Endothelial cell of umbilical vein (primary cell): ENCODE data around the gene CIZ1. TPM values are rescaled to one million over a fixed set of nuclear protein-coding genes. Genes with fewer than 3 reads are reported as not detected.
"Not testable (repeated sequence)": the region's sequence is repeated elsewhere in the genome, so short reads cannot be mapped to it uniquely, and the experiment has no call there.

ENCODE experiments used
- BruUV-seq: library from RNA; stranded (reverse); fragments of 400-500 nt; replicated peaks from 2 replicates; lab custom pipeline; 2021; lab: Mats Ljungman, UMichigan
- CTCF ChIA-PET: fragments of 300-600, 350-600 bp; sonication (Branson Sonifier 250); formaldehyde crosslinking; loops from one replicate; lab custom pipeline; 2021; ENCODE audit warnings: antibody characterized with exemption, inconsistent platforms; lab: Charles Lee
- POLR2A ChIA-PET: fragments of 300-600, 350-600 bp; sonication (Branson Sonifier 250); formaldehyde crosslinking; loops from one replicate; lab custom pipeline; 2021; ENCODE audit warnings: antibody characterized with exemption, inconsistent platforms; lab: Charles Lee
- DNase-seq: peaks from one replicate; pipeline ENCODE4 v3.0.0-alpha.2; 2011; ENCODE audit warnings: low read depth, low spot score
- FAIRE-seq: peaks from 2 replicates; lab custom pipeline; 2011; peaks lifted over from hg19 to GRCh38; lab: Jason Lieb, UNC
- H2AFZ ChIP-seq: 2 replicates; pipeline ENCODE4 v1.6.0; 2012; ENCODE audit warnings: low read depth, low read length, control low read depth, inconsistent platforms
- H3K27ac ChIP-seq: 2 replicates; pipeline ENCODE4 v1.5.1; 2011; ENCODE audit warnings: low read depth, mild to moderate bottlenecking, control low read depth, low read length, moderate library complexity; ENCODE audit not compliant: insufficient read depth
- H3K27me3 ChIP-seq, 2 experiments: 2 replicates each; pipeline versions ENCODE4 v1.6.0 to v1.6.1; 2011; ENCODE audit warnings: low read length in 2 of 2, mixed read lengths in 1 of 2; ENCODE audit not compliant: control insufficient read depth in 2 of 2, insufficient read depth in 2 of 2
- H3K36me3 ChIP-seq, 2 experiments: 2 replicates in 1 of 2; 3 replicates in 1 of 2; pipeline ENCODE4 v1.5.1; 2011; ENCODE audit warnings: low read length in 2 of 2, mild to moderate bottlenecking in 1 of 2, moderate library complexity in 1 of 2; ENCODE audit not compliant: control insufficient read depth in 2 of 2, insufficient read depth in 2 of 2; ENCODE audit errors: extremely low read depth in 1 of 2
- H3K4me1 ChIP-seq: 3 replicates; pipeline ENCODE4 v1.5.1; 2011; ENCODE audit warnings: mild to moderate bottlenecking, low read length; ENCODE audit not compliant: control insufficient read depth, insufficient read depth; ENCODE audit errors: extremely low read depth
- H3K4me2 ChIP-seq: 2 replicates; pipeline ENCODE4 v1.6.1; 2011; ENCODE audit warnings: low read length, control low read depth, mixed read lengths; ENCODE audit not compliant: insufficient read depth
- H3K4me3 ChIP-seq, 3 experiments: fragments of 200-600 bp in 1 of 3; sonication (generic), shearing (Covaris generic) in 1 of 3; replicated peaks in 1 of 3; 2 replicates each; pipeline ENCODE4 v1.5.1; 2011 to 2016; ENCODE audit warnings: control low read depth in 3 of 3, low read length in 3 of 3, mild to moderate bottlenecking in 2 of 3, inconsistent platforms in 1 of 3, low read depth in 1 of 3, moderate library complexity in 1 of 3; ENCODE audit not compliant: insufficient read depth in 1 of 3
- H3K79me2 ChIP-seq: 2 replicates; pipeline ENCODE4 v1.6.0; 2012; ENCODE audit warnings: low read length, inconsistent platforms; ENCODE audit not compliant: control insufficient read depth, insufficient read depth
- H3K9ac ChIP-seq: replicated peaks from 2 replicates; pipeline ENCODE3; 2011; ENCODE audit warnings: low read length, control low read depth; ENCODE audit not compliant: insufficient read depth; ENCODE audit errors: extremely low read depth
- H3K9me1 ChIP-seq: replicated peaks from 3 replicates; pipeline ENCODE4 v1.6.0; 2011; ENCODE audit warnings: mild to moderate bottlenecking, low read length; ENCODE audit not compliant: control insufficient read depth, insufficient read depth; ENCODE audit errors: extremely low read depth
- H3K9me3 ChIP-seq: replicated peaks from 2 replicates; pipeline ENCODE4 v1.5.1; 2012; ENCODE audit warnings: low read length, inconsistent platforms; ENCODE audit not compliant: control insufficient read depth, insufficient read depth
- H4K20me1 ChIP-seq: replicated peaks from 2 replicates; pipeline ENCODE3; 2011; ENCODE audit warnings: mild to moderate bottlenecking, low read length; ENCODE audit not compliant: control insufficient read depth, insufficient read depth; ENCODE audit errors: extremely low read depth
- EZH2 ChIP-seq: IDR thresholded peaks from 2 replicates; pipeline ENCODE4 v1.6.1; 2012; ENCODE audit warnings: borderline replicate concordance, low read depth, mild to moderate bottlenecking, moderate library complexity, low read length, inconsistent platforms; ENCODE audit not compliant: severe bottlenecking
- FOS ChIP-seq: IDR thresholded peaks from 2 replicates; pipeline ENCODE4 v1.6.1; 2011; ENCODE audit warnings: mild to moderate bottlenecking, low read length, moderate library complexity, borderline replicate concordance; ENCODE audit not compliant: insufficient read depth
- GATA2 ChIP-seq: IDR thresholded peaks from 2 replicates; pipeline ENCODE4 v1.7.0; 2011; ENCODE audit warnings: low read depth, mild to moderate bottlenecking, moderate library complexity, mixed read lengths, low read length; ENCODE audit not compliant: insufficient read length, insufficient read depth
- JUN ChIP-seq: IDR thresholded peaks from 2 replicates; pipeline ENCODE4 v1.6.1; 2011; ENCODE audit warnings: borderline replicate concordance, low read depth; ENCODE audit not compliant: insufficient read length, insufficient read depth
- MYC ChIP-seq: IDR thresholded peaks from one replicate; pipeline ENCODE4 v1.6.1; 2011; ENCODE audit warnings: mild to moderate bottlenecking, low read depth, low read length
- POLR2A ChIP-seq: IDR thresholded peaks from 2 replicates; pipeline ENCODE4 v1.6.1; 2012; ENCODE audit warnings: low read depth, mild to moderate bottlenecking, control low read depth, low read length
- POLR2AphosphoS5 ChIP-seq: IDR thresholded peaks from 2 replicates; pipeline ENCODE4 v1.6.1; 2012; ENCODE audit warnings: low read depth, mild to moderate bottlenecking, control low read depth, low read length, moderate library complexity; ENCODE audit not compliant: insufficient read depth
- dilution Hi-C: fragments of 300-500 bp; cut with MboI; formaldehyde crosslinking; loops from one replicate; pipeline ENCODE4 v1.15.0; 2019; ENCODE audit warnings: low sequenced_read_pairs; ENCODE audit not compliant: extremely low pct_ligation_motif_present
- intact Hi-C: fragments of 100-400 bp; cut with micrococcal nuclease; formaldehyde crosslinking; loops from one replicate; pipeline ENCODE4 v1.10.0; 2022
- polyA plus RNA-seq, 4 experiments: library from polyadenylated mRNA; depleted of rRNA in 3 of 4; stranded (reverse) in 3 of 4; unstranded in 1 of 4; fragments of >200 nt; gene quantifications; 2 replicates each; pipeline versions ENCODE4 v1.2.1 to v1.2.3, GENCODE V29; 2011 to 2012; ENCODE audit warnings: missing spikeins in 1 of 4
- total RNA-seq: library from RNA; stranded (reverse); gene quantifications from 2 replicates; pipeline ENCODE4 v1.2.3, GENCODE V29; 2021
- TF ChIP-seq, protein P1 (sequence below): IDR thresholded peaks from 2 replicates; pipeline ENCODE4 v1.6.1; 2011; ENCODE audit not compliant: insufficient read depth, insufficient read length
- TF ChIP-seq, protein P2 (sequence below), 2 donors: IDR thresholded peaks; 1 replicate in 1 of 2; 2 replicates in 1 of 2; pipeline ENCODE4 v1.5.1; 2011; ENCODE audit warnings: low read length in 2 of 2, mild to moderate bottlenecking in 2 of 2, moderate library complexity in 2 of 2, control low read depth in 1 of 2, inconsistent platforms in 1 of 2, low read depth in 1 of 2; ENCODE audit not compliant: insufficient read depth in 1 of 2; ENCODE audit errors: extremely low read depth in 1 of 2

The CIZ1 gene
- total and polyA plus RNA-seq, 2 donors (not counting 3 experiments of a cell fraction or from before 2014, with no cell fraction given), result 88.3 to 150 TPM

GRCh38 chr9:128231638-128232527 lies 40.5 kb upstream of the CIZ1 start:
- FAIRE-seq, result no peak
- no TSS peak for BruUV-seq
- H3K9me1 ChIP-seq, result no peaks in the 10 kb centered on the region

DNA sequence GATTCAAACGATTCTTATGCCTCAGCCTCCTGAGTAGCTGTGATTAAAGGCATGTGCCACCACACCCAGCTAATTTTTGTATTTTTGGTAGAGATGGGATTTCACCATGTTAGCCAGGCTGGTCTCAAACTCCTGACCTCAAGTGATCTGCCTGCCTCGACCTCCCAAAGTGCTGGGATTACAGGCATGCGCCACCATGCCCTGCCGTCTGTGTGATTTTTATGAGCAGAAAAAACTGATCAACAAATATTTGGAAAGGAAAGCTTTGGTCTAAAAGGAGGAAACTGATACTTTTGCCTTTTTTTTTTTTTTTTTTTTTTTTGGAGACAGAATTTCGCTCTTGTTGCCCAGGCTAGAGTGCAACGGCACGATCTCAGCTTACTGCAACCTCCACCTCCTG lies 39.5 kb upstream of the CIZ1 start:
- CTCF ChIA-PET, result interaction anchor here (0.8 to 1.2 kb wide), 2 partner anchors 24 to 64 kb away, joined by 3 read pairs; no protein-coding TSS in a partner anchor
- H3K9me3 ChIP-seq, POLR2A ChIA-PET, H3K4me2 ChIP-seq, BruUV-seq, intact Hi-C loops, H3K4me1 ChIP-seq, H3K27ac ChIP-seq, H3K36me3 ChIP-seq, H3K9me1 ChIP-seq, H3K27me3 ChIP-seq, H3K79me2 ChIP-seq, FAIRE-seq, H4K20me1 ChIP-seq, dilution Hi-C loops, H2AFZ ChIP-seq, DNase-seq, H3K9ac ChIP-seq, H3K4me3 ChIP-seq: not testable (repeated sequence)

More at GRCh38 chr9:128231638-128232527, 40.5 kb upstream of the CIZ1 start:
- intact Hi-C loops (no loop called here), dilution Hi-C loops (no loop called here)
- no peak overlapping the region for H3K4me2 ChIP-seq
- no peak overlapping the region for H3K27ac ChIP-seq
- no peak overlapping the region for H3K9ac ChIP-seq
- POLR2A ChIA-PET, result no interaction called here
- H2AFZ ChIP-seq, result no peak overlapping the region
- no peaks in the 10 kb centered on the region for H3K9me3 ChIP-seq
- CTCF ChIA-PET, result interaction anchor here (1.0 to 1.2 kb wide), 2 partner anchors 23 to 39 kb away, joined by 3 read pairs; no protein-coding TSS in a partner anchor
- H3K4me1 ChIP-seq, result no peaks in the 10 kb centered on the region
- DNase-seq, result no peak
- H3K4me3 ChIP-seq, result no peak overlapping the region
- H3K36me3 ChIP-seq, result no peaks in the 10 kb centered on the region
- H4K20me1 ChIP-seq, result no peaks in the 10 kb centered on the region
- no peaks in the 10 kb centered on the region for H3K79me2 ChIP-seq
- H3K27me3 ChIP-seq, result peaks cover 0 to 1% of the 10 kb centered on the region in 2 experiments
- TF ChIP-seq EZH2 (no peak), POLR2A (no peak), GATA2 (no peak), FOS (no peak), JUN (no peak), MYC (no peak), POLR2AphosphoS5 (no peak)
- TF ChIP-seq, protein P1, sequence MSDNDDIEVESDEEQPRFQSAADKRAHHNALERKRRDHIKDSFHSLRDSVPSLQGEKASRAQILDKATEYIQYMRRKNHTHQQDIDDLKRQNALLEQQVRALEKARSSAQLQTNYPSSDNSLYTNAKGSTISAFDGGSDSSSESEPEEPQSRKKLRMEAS, result no peak
- TF ChIP-seq, protein P2, sequence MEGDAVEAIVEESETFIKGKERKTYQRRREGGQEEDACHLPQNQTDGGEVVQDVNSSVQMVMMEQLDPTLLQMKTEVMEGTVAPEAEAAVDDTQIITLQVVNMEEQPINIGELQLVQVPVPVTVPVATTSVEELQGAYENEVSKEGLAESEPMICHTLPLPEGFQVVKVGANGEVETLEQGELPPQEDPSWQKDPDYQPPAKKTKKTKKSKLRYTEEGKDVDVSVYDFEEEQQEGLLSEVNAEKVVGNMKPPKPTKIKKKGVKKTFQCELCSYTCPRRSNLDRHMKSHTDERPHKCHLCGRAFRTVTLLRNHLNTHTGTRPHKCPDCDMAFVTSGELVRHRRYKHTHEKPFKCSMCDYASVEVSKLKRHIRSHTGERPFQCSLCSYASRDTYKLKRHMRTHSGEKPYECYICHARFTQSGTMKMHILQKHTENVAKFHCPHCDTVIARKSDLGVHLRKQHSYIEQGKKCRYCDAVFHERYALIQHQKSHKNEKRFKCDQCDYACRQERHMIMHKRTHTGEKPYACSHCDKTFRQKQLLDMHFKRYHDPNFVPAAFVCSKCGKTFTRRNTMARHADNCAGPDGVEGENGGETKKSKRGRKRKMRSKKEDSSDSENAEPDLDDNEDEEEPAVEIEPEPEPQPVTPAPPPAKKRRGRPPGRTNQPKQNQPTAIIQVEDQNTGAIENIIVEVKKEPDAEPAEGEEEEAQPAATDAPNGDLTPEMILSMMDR (IDR thresholded peaks at IDR 0.05; ENCODE audit: extremely low read depth in 1 of 2, insufficient read depth in 1 of 2, low read depth in 1 of 2, low read length in 2 of 2), result no peak
